RWPE2 (cell line): ENCODE data around the gene ASCC2.
A peak's percentile ranks its signal among the peaks of the same experiment; 100 is the strongest.
"Not testable (repeated sequence)": the region's sequence is repeated elsewhere in the genome, so short reads cannot be mapped to it uniquely, and the experiment has no call there.

Experiments used
- ATAC-seq: fragments of 200-7000 bp; cut with Tn5 transposase; 3 replicates; pipeline ENCODE4 v1.9.1; 2021; ENCODE audit warnings: low read depth
- DNase-seq: peaks from one replicate; pipeline ENCODE4 v3.0.0-alpha.2; 2020; ENCODE audit warnings: low spot score
- H3K27ac ChIP-seq: fragments of 450-650 bp; 2 replicates; pipeline ENCODE4 v1.5.1; 2017; ENCODE audit warnings: mild to moderate bottlenecking; ENCODE audit not compliant: poor library complexity, severe bottlenecking
- H3K27me3 ChIP-seq: fragments of 250-450 bp; sonication (Bioruptor Pico); 2 replicates; pipeline ENCODE4 v1.5.1; 2021; ENCODE audit warnings: mild to moderate bottlenecking, moderate library complexity; ENCODE audit not compliant: insufficient read depth, poor library complexity, severe bottlenecking
- H3K36me3 ChIP-seq: fragments of 250-450 bp; sonication (Bioruptor Pico); 2 replicates; pipeline ENCODE4 v1.5.1; 2020; ENCODE audit warnings: low read depth, mild to moderate bottlenecking, moderate library complexity
- H3K4me1 ChIP-seq: fragments of 250-450 bp; sonication (Bioruptor Pico); 2 replicates; pipeline ENCODE4 v1.5.1; 2021; ENCODE audit warnings: mild to moderate bottlenecking, moderate library complexity; ENCODE audit not compliant: insufficient read depth, poor library complexity, severe bottlenecking
- H3K4me3 ChIP-seq: fragments of 250-450 bp; sonication (Bioruptor Pico); 2 replicates; pipeline ENCODE4 v1.5.1; 2021; ENCODE audit warnings: mild to moderate bottlenecking, moderate library complexity; ENCODE audit not compliant: severe bottlenecking
- H3K9me3 ChIP-seq: fragments of 250-450 bp; sonication (Bioruptor Pico); 2 replicates; pipeline ENCODE4 v1.5.1; 2021; ENCODE audit warnings: mild to moderate bottlenecking, moderate library complexity; ENCODE audit not compliant: severe bottlenecking
- TF ChIP-seq, protein P1 (sequence below): fragments of 450-650 bp; IDR thresholded peaks from one replicate; pipeline ENCODE4 v1.5.1; 2017; ENCODE audit warnings: mild to moderate bottlenecking, moderate library complexity; ENCODE audit not compliant: poor library complexity, severe bottlenecking

Gene ASCC2

GRCh38 chr22:29842172-29842571 lies 4.1 kb upstream of the ASCC2 start:
- H3K27ac ChIP-seq: peak overlapping the region; percentile 75
- H3K27me3 ChIP-seq: no peaks in the 10 kb centered on the region
- H3K9me3 ChIP-seq: no peaks in the 10 kb centered on the region
- DNase-seq (no peak), ATAC-seq (no peak)
- no peak overlapping the region for H3K4me3 ChIP-seq
- TF ChIP-seq, protein P1, sequence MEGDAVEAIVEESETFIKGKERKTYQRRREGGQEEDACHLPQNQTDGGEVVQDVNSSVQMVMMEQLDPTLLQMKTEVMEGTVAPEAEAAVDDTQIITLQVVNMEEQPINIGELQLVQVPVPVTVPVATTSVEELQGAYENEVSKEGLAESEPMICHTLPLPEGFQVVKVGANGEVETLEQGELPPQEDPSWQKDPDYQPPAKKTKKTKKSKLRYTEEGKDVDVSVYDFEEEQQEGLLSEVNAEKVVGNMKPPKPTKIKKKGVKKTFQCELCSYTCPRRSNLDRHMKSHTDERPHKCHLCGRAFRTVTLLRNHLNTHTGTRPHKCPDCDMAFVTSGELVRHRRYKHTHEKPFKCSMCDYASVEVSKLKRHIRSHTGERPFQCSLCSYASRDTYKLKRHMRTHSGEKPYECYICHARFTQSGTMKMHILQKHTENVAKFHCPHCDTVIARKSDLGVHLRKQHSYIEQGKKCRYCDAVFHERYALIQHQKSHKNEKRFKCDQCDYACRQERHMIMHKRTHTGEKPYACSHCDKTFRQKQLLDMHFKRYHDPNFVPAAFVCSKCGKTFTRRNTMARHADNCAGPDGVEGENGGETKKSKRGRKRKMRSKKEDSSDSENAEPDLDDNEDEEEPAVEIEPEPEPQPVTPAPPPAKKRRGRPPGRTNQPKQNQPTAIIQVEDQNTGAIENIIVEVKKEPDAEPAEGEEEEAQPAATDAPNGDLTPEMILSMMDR: no peak
- H3K36me3 ChIP-seq: no peaks in the 10 kb centered on the region
- H3K4me1 ChIP-seq: peaks cover 24% of the 10 kb centered on the region

DNA sequence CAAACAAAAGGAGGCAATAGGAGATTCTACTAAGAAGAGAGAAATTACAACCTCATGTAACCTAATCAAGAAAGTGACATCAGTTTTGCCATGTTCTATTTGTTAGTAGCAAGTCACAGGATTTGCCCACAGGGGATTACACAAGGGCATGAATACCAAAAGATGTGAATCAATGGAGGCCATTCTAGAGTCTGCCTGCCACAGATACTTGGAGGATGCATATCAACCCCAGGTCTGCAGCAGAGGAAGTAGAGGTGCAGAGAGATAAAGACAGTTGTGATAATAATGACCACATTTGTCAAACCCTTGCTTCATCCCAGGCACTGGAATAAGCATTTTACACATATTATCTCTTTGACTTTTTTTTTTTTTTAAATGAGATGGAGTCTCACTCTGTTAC lies 2.4 kb upstream of the ASCC2 start:
- H3K4me3 ChIP-seq: no peak overlapping the region
- H3K4me1 ChIP-seq: peaks cover 32% of the 10 kb centered on the region
- H3K36me3 ChIP-seq: peaks cover 5% of the 10 kb centered on the region; the same call in 1 of the 2 replicates
- ATAC-seq (no peak), DNase-seq (no peak)
- H3K27me3 ChIP-seq: no peaks in the 10 kb centered on the region
- TF ChIP-seq, protein P1: no peak
- H3K9me3 ChIP-seq: no peaks in the 10 kb centered on the region
- no peak overlapping the region for H3K27ac ChIP-seq

- Histone ChIP-seq H3K9me3 (no peaks in the 10 kb centered on the region), H3K4me1 (peaks cover 32% of the 10 kb centered on the region), H3K36me3 (peaks cover 11% of the 10 kb centered on the region; the same call in 1 of the 2 replicates), H3K4me3 (no peak overlapping the region), H3K27me3 (no peaks in the 10 kb centered on the region), H3K27ac (peak overlapping the region; percentile 50)
- ATAC-seq (no peak), DNase-seq (no peak)
- TF ChIP-seq, protein P1: no peak
Measured at GRCh38 chr22:29839039-29839438, 965 bp upstream of the ASCC2 start.

- DNase-seq (no peak), ATAC-seq (no peak)
- Histone ChIP-seq H3K4me3 (peak overlapping the region; percentile 84), H3K9me3 (no peaks in the 10 kb centered on the region), H3K27me3 (no peaks in the 10 kb centered on the region), H3K27ac (peak overlapping the region; percentile 50), H3K4me1 (peaks cover 31% of the 10 kb centered on the region), H3K36me3 (peaks cover 13% of the 10 kb centered on the region; the same call in 1 of the 2 replicates)
- TF ChIP-seq, protein P1: no peak
Measured at GRCh38 chr22:29838599-29838956, 504 bp upstream of the ASCC2 start.

- H3K27me3 ChIP-seq, H3K9me3 ChIP-seq, H3K27ac ChIP-seq, ATAC-seq, DNase-seq: not testable (repeated sequence)
- Histone ChIP-seq H3K4me3 (peak overlapping the region; percentile 84), H3K4me1 (peaks cover 17% of the 10 kb centered on the region), H3K36me3 (peaks cover 21% of the 10 kb centered on the region; the same call in 1 of the 2 replicates)
Measured at GRCh38 chr22:29836791-29837370, 1.2 kb downstream of the ASCC2 start.
